ENCODE measurements around the gene GFPT1.
"Not testable (repeated sequence)": the region's sequence is repeated elsewhere in the genome, so short reads cannot be mapped to it uniquely, and the experiment has no call there.

GFPT1 gene

DNA sequence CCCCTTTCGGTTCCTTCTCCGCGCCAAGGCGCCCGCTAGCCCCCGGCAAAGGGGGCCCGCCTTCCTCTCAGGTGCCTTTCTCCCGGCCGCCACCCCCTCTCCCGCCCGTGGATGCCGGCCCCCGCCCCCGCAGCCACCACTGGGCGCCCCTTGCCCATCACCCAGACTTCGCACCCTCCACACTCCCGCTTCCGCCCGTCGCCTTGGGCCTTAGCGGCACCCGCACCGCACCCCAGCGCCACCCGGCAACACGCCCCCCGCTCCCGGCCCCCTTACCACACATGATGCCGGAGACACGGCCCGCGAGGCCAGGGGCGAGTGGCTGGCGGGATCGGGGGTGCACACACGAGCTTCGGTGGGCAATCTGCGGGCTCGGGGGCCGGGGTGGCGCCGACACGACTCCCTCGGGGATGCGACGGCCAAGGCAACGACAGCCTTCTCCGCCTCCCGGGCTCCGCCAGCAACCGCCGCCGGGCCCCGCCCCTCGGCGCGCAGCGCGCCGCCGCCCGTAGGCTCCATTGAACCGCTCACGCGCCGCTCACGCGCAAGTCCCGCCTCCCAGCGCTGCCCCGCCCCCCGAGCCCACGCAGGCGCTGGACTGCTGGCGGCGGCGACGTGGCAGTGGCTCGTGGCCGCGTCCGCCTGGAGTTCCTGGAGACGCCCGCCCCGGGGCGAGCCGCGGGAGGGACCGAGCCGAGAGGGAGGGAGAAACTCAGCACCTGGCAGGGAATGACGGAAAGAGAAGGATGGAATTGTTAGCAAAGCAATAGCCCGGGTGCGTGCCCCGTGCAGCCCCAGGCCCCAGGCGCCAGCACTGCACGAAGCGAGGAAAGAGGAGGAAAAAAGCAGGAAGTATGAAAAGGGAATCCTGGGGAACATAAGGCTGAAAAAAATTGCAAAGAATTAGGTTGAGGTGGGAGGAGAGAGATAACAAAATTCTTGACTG lies at the start of gene GFPT1:
Gene GFPT1 (minus strand): TSS at position 439 of the 946 bp plus-strand sequence. CDS start 156 bp downstream, at position 283.
- DNase-seq = peak; percentile 88

DNA sequence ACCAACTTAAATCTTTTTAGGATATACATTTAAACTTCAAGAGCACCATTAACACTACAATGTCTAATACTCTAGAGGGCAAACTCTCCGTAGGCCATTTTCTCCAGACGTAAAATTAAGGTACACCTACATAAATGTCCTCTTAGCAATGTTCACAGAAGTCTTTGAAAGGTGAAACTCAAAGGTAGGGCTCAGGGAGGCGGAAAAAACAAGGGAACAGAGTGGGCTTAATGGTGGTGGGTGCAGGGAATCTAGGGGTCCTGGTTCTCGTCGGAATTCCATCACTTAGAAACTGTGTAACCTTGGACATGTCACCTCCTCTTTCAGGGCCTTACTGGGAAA lies 49.5 kb upstream of the GFPT1 start:
- no peak for DNase-seq

DNA sequence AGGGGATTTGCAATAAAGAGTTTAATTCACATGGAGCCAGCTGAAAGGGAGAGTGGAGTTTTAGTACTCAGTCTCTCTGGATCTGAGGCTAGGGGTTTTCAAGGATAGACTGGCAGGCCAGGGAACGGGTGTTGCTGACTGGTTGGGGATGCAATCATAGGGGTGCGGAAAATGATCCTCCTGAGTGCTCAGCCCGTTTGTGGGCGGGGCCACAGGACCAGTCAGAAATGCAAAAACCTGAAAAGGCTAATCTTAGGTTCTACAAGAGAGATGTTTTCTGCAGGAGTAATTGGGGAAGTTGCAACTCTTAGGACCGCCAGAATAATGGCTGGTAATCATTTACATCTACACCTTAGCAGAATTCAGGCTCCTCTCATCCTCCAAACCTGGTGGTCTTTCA lies 47.7 kb upstream of the GFPT1 start:
- DNase-seq = no peak

DNA sequence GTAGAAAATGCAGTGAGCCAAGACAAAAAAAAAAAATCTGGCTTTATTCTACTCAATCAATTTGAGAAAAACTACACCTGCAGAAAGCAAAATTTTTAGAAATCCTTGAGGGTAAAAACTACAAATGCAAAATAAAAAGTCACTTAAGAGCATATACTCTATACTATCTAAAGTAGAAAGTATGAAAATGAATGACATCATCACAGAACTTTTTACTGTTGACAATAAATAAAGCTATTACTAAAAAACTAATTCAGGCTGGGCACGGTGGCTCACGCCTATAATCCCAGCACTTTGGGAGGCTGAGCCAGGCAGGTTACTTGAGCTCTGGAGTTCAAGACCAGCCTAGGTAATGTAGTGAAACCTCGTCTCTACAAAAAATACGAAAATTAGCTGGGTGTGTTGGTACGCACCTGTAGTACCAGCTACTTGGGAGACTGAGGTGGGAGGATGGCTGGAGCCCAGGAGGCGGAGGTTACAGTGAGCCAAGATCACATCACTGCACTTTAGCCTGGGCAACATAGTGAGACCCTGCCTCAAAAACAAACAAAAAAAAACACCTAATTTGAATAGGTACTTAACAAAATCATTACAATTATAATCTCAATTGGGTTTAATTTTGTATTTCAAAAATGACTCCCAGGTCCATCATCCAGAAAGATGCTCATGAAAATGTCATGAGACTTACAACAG lies 42.6 kb upstream of the GFPT1 start:
- DNase-seq = no peak

DNA sequence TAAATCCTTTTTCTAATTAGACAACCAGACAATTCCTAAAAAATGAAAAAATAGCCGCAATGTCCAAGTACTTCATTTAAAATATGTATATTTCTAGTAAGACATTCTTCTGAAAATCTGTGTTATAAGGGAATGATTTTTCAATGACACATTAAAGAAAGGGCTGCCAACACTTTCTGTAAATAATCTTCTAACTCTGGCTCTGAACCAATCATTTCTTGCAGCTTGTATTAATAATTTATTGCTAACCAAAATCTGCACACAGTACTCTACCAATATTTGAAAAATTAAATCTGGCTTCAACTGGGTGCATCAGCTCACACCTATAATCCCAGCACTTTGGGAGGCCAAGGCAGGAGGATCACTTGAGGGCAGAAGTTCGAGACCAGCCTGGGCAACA lies 42.0 kb upstream of the GFPT1 start:
- no peak for DNase-seq

DNA sequence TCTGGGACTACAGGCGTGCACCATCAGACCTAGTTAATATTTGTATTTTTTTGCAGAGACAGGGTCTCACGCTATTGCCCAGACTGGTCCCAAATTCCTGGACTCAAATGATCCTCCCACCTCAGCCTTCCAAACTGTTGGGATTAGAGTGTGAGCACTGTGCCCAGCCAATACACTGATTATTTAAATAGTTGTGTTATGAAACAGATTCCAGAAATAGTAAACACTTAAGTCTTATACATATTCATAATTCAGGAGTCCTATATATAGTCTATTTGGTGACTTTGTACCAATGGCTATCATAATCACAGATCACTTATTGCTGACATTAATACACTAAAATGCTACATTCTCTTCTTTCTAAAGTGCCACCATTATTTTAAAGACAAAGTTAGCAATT lies 37.4 kb upstream of the GFPT1 start:
- no peak for DNase-seq

DNA sequence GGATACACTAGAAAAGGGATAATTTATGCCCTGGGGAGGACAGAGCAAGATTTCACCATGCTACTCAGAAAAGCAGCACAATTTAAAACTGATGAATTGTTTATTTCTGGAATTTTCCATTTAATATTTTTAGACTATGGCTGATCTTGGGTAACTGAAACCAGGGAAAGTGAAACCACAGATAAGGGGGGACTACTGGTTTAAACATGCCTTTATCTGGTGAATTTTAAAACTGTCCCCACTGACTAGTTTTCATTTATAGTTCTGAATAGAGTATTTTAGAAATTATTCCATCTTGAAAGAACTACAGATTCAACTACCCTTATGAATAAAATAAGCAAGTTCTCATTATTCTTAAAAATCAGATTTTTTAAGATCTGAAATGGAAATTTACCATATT lies 35.2 kb upstream of the GFPT1 start:
- no peak for DNase-seq

DNA sequence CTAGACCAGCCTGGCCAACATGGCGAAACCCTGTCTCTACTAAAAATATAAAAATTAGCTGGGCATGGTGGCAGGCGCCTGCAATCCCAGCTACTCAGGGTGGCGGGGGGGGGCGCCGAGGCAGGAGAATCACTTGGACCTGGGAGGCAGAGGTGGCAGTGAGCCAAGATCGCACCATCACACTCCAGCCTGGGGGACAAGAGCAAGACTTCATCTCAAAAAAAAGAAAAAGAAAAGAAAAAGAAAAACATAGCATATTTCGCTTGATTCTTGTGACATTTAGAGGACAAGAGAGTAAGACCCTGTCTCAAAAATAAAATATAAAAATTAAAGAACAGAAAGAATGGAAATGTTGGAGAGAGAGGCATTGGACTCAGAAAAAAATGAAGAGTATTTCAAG lies 32.1 kb upstream of the GFPT1 start:
- DNase-seq = not testable (repeated sequence)

DNA sequence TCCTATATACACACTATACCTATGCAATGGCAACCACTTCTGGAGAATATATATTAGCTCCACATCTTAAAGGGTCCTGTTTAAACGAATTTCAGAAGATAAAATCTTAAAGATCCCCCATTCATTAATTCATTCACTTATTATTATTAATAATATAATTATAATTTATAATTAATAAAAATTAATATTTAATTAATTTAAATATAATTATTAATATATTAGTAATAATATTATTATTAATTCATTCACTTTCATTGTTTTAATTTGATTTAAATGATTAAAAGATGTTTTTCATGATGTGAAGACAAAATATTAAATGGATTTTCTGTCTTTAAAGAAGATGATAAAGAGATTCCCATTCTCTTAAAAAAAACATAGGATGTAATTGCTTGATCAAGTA lies 29.1 kb upstream of the GFPT1 start:
- no peak for DNase-seq

DNA sequence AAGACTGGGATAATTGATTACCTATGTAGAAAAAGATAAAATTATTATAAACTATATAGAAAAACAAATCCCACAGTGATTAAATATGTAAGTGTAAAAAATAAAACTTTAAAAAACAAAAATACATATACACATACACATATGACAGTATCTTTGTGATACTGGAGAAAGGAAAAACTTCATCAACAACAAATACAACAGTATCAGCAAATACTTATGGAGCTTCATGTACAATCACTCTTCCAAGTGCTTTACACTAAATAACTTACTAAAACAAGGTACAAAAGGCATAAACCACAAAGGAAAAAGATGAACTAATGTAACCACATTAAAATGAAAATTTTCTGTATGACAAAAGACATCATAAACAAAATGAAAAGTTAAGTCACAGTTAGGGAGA lies 24.1 kb upstream of the GFPT1 start:
- no peak for DNase-seq

DNA sequence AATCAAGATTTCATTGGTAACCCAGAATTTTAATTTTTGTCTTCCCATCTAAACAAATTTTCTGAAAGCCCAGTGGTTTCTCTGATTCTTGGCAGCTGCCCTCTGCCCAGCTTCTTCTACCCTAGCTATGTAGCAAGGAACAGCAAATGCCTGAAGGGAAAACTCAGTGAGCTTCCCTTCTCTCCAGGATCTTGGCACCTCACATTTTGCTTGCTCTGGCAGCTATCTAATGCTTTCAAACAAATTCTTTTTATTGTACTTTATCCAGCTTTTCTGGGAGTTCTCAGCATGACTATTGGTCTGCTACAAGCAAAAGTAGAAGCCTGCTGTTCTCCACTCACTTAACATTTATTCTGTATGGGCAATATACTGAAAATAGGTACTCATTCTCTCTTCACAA lies 18.3 kb upstream of the GFPT1 start:
- DNase-seq = no peak

DNA sequence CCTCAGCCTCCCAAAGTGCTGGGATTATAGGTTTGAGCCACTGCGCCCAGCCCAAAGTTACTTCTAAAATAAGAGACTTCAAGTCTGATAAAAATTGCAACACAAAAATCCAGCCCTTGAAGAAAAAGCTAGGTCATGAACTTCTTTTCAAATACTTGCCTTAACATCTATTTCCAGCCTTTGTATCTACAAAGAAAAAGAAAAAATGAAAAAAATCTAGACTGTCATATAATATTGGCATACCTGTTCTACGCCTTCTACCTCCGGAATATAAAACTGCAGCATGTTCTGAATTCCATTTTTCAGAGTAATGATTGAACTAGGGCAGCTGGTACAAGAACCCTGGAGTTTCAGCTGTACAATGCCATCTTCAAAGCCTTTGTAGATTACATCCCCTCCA lies 13.1 kb upstream of the GFPT1 start:
- DNase-seq = no peak

DNA sequence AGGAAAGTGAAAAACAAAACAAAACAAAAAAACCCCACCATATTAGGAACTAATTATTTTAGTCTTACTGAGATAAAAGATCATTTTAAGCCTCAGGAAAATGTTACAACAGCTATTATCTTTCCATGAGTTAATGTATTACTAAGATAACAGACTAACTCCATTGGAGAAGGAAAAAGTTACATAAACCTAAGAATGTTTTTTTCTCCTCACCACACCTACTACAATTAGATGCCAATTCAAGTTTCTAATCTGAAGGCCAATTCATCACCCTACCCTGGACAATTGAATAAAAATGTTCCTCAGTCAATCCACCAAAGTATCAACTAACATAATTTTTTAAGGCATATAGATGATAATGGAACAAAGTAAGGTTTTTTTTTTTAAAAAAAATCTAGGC lies 10.2 kb upstream of the GFPT1 start:
- no peak for DNase-seq

DNA sequence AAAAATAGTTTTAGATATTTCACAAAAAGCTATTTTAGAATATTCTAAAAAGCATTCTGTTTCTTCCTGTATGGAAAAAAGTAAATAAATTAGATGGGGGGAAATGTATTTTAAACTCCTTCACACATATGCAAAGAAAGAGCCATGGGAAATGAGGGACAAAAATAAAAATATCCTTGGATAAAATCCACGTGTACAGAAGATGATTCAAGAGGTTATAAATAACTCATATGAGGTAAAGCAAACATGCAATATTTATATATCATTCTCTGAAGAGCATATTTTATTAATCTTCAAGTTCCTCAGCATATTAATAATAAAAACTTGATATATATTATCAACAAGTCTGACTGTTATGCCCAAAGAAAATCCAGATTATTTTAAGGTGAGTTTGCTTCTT lies 8.8 kb upstream of the GFPT1 start:
- DNase-seq = no peak

DNA sequence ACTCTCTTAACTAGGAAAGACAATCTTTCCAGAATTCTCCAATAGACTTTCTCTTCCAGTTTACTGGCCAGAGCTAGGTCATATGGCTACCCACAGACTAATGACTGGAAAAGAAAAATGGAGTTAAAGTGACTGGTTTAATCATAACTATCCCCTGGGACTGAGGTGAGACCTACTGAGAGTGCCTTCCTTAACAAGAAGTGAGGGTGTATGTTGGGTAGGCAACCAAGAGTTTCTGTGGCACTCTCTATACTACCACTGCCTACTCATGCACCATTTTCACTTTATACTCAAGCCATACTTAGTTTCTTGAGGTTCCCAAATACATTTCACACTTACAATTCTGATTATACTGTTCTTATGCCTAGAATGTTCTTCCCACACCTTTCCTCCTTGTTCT lies 6.9 kb upstream of the GFPT1 start:
- DNase-seq = no peak

DNA sequence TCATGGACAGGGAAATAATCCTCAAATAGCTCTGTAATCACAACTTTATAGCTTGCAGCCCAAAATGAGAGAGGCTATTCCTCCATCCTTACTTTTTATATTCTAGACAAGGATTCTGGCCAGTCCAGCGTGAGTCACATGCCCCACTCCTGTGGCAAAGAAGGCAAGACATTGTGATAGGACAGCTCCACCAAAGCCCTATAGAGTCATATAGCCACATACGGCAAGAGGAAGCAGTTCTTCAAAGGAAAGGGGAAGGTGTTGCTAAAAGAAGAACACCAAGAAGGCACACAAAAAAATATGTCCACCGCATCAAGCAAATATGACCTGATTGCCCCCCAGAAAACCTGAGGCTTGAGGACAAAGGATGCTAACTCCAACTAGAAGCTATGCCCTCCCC lies 3.4 kb upstream of the GFPT1 start:
- peak; percentile 86 for DNase-seq

DNA sequence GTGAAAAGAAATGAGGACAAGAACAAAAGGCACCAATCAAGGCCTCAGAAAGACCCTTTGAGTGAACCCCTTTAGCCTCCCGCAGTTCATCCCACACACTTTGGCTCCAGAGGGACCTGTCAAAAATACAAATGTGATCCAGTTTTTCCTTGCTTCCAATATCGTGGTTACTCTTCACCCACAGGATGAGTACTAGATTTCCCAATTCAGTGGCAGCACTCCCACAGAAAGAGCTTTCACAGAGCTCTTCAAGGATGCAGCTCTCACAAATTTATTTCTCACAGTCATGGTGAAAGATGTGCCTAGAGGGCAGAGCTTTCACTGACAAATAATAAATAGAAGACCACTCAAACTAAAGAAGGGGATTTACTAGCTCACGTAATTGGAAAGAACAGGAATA lies 3.0 kb upstream of the GFPT1 start:
- no peak for DNase-seq

DNA sequence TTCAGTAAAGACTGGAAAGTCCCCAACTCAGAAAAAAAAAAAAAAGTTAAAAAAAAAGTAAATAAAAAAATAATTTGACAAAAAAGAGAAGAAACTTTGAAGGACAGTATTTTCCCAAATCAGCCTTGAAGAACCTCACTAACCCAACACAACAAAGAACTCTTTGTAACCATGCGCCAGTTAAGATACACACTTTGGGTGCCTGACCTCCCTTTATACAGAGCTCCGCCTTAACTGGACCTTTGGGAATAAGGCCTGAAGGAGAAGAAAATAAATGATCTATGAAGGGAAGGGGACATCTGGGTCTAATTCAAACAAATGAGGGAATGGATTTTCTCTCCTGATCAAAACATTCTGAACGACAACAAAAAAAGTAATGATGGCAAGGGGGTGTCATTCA lies 2.2 kb upstream of the GFPT1 start:
- DNase-seq = no peak

DNA sequence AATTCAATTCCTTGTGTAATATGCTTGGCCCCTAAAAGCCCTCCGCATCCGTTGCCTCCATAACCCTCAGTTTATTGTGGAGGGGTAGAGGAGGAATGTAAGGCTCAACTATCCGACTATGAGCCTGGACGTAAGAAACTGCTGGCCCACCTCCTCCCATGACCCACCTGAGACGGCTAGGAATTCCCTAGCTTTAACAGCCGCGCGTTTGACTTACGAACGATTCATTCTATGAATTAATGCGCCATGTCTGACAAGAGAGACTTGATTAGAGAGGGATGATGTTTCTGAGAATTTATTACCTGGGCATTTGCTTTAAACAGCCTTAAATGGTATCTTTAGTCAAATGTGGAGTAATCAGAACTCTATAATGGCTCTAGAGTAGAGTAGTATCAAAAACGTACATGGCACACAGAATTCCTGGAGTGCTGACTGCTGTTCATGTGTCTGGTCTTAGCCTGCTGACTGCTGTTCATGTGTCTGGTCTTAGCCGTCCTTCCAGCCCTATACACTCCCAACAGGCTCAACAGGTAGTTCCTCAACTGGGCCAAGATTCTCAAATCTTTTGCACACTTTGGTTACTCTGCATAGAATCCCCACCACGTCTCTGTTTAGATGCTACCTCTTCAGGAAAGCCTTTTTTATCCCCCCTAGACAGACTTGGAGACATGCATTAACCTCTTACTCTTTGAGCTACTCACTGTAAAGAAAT lies 899 bp upstream of the GFPT1 start:
- DNase-seq = no peak

DNA sequence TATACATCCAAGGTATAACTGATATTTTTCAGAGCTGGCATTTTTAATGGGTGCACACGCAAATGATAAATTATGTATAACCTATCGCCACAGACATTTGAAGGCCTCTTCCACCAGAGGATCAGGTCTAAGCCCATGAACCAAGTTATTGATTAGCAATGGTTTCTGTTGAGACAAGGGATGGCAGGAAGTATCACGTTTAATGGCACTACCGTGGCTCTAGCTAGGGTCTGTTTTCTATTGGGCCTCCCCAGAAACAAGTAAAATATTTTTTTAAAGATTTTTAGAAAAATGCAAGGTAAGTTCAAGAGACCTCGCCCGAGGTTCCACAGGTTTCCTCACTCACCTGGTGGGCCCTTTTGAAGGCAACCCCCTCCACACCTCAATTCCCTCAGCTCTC lies 667 bp downstream of the GFPT1 start:
- no peak for DNase-seq

DNA sequence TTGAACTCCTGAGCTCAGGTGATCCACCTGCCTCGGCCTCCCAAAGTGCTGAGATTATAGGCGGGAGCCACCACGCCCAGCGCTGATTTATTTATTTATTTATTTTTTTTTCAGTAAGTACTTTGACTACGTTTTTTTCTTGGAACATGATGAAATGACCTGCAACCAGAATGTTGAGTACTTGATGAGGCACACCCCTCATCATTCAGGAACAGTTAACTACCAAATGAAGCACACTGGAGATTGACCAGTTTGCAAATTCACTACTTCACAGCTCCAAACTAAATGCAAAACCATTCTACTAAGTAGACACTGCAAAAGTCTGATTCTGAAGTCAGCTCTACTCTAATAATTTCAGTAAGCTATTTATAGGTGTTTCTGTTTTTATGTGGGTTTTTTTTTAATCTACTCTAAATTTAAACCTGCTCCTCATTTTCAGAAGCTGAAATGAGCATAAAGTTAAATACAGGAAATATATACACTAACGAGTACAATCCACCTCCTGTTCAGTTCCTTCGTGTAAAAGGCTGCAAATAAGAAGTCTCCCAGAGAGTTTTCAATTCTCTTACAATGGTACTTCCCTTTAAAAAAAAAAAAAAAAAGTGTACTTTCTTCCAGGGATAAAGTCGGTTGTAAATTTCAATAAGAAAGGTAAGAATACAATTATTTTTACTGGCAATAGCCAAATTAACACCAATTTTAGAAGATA lies 1.4 kb downstream of the GFPT1 start:
- DNase-seq = peak; percentile 5

DNA sequence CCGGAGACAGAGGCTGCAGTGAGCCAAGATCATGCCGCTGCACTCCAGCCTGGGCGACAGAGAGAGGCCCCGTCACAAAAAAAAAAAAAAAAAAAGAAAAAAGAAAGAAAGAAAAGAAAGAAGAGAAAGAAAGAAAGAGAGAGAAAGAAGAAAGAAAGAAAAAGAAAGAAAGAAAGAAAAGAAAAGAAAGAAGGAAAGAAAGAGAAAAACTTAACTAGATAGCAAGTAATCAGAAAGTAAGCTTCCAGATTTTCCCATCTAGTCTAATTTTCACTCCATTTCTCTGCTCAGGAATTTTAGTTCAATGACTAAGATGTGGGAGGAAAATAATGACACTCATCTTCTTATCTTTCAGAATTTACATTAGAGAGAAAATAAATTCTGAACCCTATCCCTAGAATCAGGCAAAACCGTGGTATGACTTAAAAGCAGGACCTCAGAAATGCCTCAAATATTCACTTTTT lies 2.4 kb downstream of the GFPT1 start:
- DNase-seq = no peak

DNA sequence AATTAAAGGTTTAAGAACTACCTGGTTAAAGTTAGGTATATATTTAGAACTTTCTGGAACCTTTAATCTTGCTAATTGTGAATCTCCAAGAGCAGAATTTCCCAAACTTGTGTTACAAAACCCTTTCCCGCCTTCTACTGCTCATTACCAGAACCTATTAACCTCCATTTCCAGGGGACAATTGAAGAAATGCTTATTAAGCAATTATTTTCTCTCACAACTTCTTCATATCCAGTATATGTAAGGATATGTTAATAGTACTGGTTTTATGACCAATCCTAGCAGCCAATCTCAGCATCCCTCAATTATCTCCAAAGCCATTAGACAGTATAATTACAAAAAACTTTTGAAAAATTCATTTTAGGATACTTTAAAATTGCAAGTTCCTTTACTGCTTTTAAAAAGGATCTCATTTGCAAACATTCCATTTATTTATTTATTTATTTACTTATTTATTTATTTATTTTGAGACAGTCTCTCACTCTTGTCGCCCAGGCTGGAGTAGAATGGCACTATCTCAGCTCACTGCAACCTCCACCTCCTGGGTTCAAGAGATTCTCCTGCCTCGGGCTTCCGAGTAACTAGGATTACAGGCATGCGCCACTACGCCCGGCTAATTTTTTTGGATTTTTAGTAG lies 3.7 kb downstream of the GFPT1 start:
- DNase-seq = no peak
